Stimulated activated CD4-positive, alpha-beta T cell treated with anti-CD3 and anti-CD28 coated beads, TNF-alpha, amount 100 ng/mL, for 48 hours (primary cell): ENCODE measurements around the gene ITPK1.
A peak's percentile ranks its signal among the peaks of the same experiment; 100 is the strongest.
"Not testable (repeated sequence)": the region's sequence is repeated elsewhere in the genome, so short reads cannot be mapped to it uniquely, and the experiment has no call there.

Source experiments
- DNase-seq, 3 donors: peaks; one replicate each; pipeline ENCODE4 v3.0.0-alpha.2; 2020; ENCODE audit warnings: low read depth in 3 of 3

ITPK1 gene

GRCh38 chr14:93115821-93116675, at the start of gene ITPK1:
TSS of gene ITPK1 (minus strand) at chr14:93115925. CDS start at chr14:93115163, 762 bp downstream.
- peak; percentile 7 to 35 (median 27) for DNase-seq

- DNase-seq: no peak
These were observed 47.8 kb upstream of the ITPK1 start for GRCh38 chr14:93163564-93163963.

GRCh38 chr14:93161411-93161940, 45.8 kb upstream of the ITPK1 start:
- DNase-seq: no peak

- no peak for DNase-seq
These were observed 44.7 kb upstream of the ITPK1 start for GRCh38 chr14:93160353-93160801.

DNA sequence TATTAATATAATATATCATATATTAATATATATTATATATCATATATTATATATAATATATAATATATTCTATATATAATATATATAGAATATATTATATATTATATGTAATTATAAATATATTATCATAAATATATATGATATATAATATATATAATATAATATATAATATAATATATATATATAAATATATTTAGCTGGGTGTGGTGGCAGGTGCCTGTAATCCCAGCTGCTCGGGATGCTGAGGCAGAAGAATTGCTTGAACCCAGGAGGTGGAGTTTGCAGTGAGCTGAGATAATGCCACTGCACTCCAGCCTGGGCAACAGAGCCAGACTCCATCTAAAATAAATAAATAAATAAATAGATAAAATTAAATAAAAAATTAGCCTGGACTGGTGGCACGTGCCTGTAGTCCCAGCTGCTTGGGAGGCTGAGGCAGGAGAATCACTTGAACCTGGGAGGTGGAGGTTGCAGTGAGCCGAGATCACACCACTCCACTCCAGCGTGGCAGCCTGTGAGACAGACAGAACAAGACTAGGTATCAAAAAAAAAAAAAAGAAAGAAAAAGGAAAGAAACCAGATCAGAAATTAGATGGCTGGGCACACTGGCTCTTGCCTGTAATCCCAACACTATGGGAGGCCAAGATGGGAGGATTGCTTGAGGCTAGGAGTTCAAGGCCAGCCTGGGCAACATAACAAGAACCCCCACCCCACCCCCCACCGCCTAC, 44.1 kb upstream of the ITPK1 start:
- not testable (repeated sequence) for DNase-seq

DNA sequence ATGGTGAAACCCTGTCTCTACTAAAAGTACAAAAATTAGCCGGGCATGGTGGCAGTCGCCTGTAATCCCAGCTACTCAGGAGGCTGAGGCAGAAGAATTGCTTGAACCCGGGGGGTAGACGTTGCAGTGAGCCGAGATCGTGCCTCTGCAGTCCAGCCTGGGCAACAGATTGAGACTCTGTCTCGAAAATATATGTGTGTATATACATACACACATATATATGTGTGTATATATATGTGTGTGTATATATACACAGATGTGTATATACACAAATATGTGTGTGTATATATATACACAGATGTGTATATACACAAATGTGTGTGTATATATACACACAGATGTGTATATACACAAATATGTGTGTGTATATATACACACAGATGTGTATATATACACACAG, 42.6 kb upstream of the ITPK1 start:
- DNase-seq: not testable (repeated sequence)

GRCh38 chr14:93156693-93157369, 41.1 kb upstream of the ITPK1 start:
- no peak for DNase-seq

DNA sequence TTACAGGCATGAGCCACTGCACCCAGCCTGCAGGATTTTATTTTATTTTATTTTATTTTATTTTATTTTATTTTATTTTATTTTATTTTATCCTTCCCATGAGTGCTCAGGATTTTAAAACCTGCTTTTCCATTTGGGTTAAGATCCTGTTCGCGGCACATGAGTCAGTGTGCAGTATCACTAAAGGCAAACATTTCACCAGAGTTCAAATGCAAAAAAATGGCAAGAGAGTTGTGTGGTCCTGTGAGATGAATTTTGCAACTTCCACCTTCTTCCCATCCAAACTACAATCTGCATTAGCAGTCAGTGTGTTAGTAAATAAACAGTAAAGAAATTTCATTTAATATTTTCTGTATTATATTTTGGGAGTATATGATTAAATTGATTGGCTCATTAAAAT, 39.9 kb upstream of the ITPK1 start:
- no peak for DNase-seq

DNA sequence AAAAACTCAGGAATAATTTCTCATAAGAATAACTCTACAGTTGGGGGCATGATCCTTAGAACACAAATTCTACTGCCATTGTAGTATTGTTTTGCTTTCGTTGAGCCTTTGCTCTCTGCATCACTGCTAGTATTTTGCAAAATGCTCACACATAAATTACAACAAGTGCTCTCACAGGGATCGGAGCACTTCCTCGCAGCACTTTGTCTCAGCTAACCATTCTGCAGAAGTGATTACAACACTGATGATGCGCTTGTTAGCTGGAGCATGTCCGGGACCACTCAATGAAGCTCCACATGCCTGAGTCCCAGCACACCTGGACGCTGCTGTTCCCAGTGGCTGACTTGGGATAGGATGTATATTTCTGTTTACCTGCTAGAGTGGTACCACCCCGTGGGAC, 37.4 kb upstream of the ITPK1 start:
- DNase-seq: no peak

GRCh38 chr14:93150227-93151208, 34.8 kb upstream of the ITPK1 start:
- DNase-seq: no peak

- no peak for DNase-seq
These were observed 33.3 kb upstream of the ITPK1 start for GRCh38 chr14:93148979-93149378.

DNA sequence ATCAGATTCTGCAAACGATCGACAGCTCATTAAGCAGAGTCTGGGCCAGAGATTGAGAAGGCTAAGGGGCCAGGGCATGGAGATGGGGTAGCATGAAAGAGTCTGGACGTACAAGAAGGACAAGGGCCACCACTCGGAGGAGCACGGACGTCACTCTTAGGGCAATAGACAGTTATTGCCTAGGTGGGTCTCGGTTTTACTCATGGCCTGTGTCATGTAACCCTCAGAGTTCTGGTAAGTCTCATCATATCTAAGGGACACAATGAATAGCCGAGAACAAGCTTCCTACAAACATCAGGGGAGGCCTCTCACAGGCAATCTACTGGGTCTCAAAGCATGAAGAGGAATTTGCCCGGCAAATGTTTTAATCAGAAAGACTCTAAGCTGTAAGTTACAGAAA, 30.4 kb upstream of the ITPK1 start:
- DNase-seq: no peak

DNA sequence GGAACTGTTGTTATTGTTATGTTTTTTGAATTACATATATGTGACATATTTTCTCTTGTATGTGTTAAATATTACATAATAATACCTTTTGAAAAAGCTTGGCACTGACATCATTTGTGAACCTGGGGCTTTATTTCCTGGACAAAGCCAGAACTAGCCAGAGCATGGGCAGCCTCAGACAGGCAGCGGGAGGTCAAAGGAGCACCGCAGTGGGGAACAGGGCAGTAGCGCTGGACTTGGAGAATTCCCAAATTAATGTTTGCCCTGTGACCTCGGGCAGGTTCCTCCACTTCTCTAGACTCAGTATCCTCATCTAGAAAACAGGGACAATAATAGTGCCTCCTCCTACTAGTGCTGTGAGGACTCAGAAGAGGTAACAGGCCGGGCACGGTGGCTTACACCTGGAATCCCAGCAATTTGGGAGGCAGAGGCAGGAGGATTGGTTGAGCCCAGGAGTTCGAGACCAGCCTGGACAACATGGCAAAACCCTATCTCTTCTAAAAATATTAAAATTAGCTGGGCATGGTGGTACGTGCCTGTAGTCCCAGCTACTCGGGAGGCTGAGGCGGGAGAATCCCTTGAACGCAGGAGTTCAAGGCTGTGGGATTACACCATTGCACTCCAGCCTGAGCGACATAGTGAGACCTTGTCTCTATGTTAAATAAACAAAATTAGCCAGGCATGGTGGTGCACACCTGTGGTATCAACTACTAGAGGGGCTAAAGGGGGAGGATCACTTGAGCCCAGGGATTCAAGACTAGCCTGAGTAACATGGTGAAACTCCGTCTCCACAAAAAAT, 27.3 kb upstream of the ITPK1 start:
- no peak for DNase-seq

DNA sequence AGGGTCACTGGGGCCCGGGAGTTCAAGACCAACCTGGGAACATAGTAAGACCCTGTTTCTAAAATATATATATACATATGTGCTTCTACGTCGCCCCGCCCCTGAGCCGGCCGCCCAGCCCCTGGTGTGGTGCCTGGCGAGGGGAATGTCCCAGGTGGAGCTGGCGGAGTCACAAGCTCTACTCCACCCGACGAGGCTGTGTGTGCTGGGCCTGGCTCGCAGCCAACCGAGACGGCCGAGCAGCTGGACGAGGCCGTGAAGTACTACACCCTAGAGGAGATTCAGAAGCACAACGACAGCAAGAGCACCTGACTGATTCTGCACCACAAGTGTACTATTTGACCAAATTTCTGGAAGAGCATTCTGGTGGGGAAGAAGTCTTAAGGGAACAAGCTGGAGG, 22.1 kb upstream of the ITPK1 start:
- DNase-seq: no peak

DNA sequence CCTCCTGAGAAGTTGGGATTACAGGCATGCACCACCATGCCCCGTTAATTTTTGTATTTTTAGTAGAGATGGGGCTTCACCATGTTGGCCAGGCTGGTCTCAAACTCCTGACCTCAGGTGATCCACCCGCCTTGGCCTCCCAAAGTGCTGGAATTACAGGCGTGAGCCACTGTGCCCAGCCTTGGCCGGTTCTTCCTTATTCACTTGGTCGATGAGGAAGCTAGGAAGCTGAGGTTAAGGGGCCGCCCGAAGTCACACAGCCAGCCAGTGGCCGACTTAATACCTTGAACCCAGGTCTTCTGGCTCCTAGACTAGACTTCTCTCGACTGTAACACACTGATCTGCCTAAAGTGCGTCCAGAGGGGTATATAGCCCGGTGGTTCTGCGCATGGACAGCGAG, 20.8 kb upstream of the ITPK1 start:
- not testable (repeated sequence) for DNase-seq

GRCh38 chr14:93136009-93136408, 20.3 kb upstream of the ITPK1 start:
- DNase-seq: no peak

DNA sequence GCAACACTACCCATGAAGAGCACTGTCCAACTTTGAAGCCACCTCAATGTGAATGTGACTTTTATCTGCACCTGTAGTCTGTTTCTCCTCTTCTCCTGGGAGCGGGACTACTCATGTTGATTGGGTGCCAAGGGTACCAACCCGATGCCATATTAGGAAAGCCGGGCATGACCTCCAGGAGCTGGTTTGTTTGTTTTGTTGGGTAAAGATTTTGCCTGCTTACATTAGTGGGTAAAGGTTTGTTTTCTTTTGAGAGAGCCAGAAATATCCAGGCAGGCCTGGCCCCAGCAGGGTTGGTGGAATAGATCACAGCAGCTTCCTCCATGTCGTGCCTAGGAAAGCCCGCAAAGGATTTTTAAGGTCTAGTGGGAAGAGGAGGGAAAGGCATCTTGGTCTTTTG, 19.7 kb upstream of the ITPK1 start:
- DNase-seq: no peak

DNA sequence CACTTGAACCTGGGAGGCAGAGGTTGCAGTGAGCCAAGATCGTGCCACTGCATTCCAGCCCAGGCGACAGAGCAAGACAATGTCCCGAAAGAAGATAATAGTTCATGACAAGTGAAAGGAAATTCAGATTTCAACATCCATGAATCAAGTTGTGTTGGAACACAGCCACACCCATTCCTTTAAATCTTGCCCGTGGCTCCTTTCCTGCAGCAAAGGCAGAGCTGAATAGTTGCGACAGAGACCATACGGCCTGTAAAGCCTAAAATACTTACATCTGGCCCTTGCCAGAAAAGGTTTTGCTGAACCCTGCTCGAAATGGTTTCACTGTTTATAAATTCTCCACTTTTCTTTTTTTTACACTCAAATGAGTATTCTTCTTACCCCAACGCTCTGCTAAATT, 17.7 kb upstream of the ITPK1 start:
- DNase-seq: no peak

GRCh38 chr14:93132472-93133065, 16.8 kb upstream of the ITPK1 start:
- DNase-seq: peak in 1 of 3 donors; percentile 4
